Endothelial cell of umbilical vein (primary cell): ENCODE data around the gene CACNA1B. TPM values are rescaled to one million over a fixed set of nuclear protein-coding genes. Genes with fewer than 3 reads are reported as not detected.

Experiments
- BruUV-seq: library from RNA; stranded (reverse); fragments of 400-500 nt; replicated peaks from 2 replicates; lab custom pipeline; 2021; lab: Mats Ljungman, UMichigan
- CTCF ChIA-PET: fragments of 300-600, 350-600 bp; sonication (Branson Sonifier 250); formaldehyde crosslinking; loops from one replicate; lab custom pipeline; 2021; ENCODE audit warnings: antibody characterized with exemption, inconsistent platforms; lab: Charles Lee
- POLR2A ChIA-PET: fragments of 300-600, 350-600 bp; sonication (Branson Sonifier 250); formaldehyde crosslinking; loops from one replicate; lab custom pipeline; 2021; ENCODE audit warnings: antibody characterized with exemption, inconsistent platforms; lab: Charles Lee
- DNase-seq: peaks from one replicate; pipeline ENCODE4 v3.0.0-alpha.2; 2011; ENCODE audit warnings: low read depth, low spot score
- FAIRE-seq: peaks from 2 replicates; lab custom pipeline; 2011; peaks lifted over from hg19 to GRCh38; lab: Jason Lieb, UNC
- H2AFZ ChIP-seq: 2 replicates; pipeline ENCODE4 v1.6.0; 2012; ENCODE audit warnings: low read depth, low read length, control low read depth, inconsistent platforms
- H3K27ac ChIP-seq: 2 replicates; pipeline ENCODE4 v1.5.1; 2011; ENCODE audit warnings: low read depth, mild to moderate bottlenecking, control low read depth, low read length, moderate library complexity; ENCODE audit not compliant: insufficient read depth
- H3K27me3 ChIP-seq, 2 experiments: 2 replicates each; pipeline versions ENCODE4 v1.6.0 to v1.6.1; 2011; ENCODE audit warnings: low read length in 2 of 2, mixed read lengths in 1 of 2; ENCODE audit not compliant: control insufficient read depth in 2 of 2, insufficient read depth in 2 of 2
- H3K36me3 ChIP-seq, 2 experiments: 2 replicates in 1 of 2; 3 replicates in 1 of 2; pipeline ENCODE4 v1.5.1; 2011; ENCODE audit warnings: low read length in 2 of 2, mild to moderate bottlenecking in 1 of 2, moderate library complexity in 1 of 2; ENCODE audit not compliant: control insufficient read depth in 2 of 2, insufficient read depth in 2 of 2; ENCODE audit errors: extremely low read depth in 1 of 2
- H3K4me1 ChIP-seq: 3 replicates; pipeline ENCODE4 v1.5.1; 2011; ENCODE audit warnings: mild to moderate bottlenecking, low read length; ENCODE audit not compliant: control insufficient read depth, insufficient read depth; ENCODE audit errors: extremely low read depth
- H3K4me2 ChIP-seq: 2 replicates; pipeline ENCODE4 v1.6.1; 2011; ENCODE audit warnings: low read length, control low read depth, mixed read lengths; ENCODE audit not compliant: insufficient read depth
- H3K4me3 ChIP-seq, 3 experiments: fragments of 200-600 bp in 1 of 3; sonication (generic), shearing (Covaris generic) in 1 of 3; replicated peaks in 1 of 3; 2 replicates each; pipeline ENCODE4 v1.5.1; 2011 to 2016; ENCODE audit warnings: control low read depth in 3 of 3, low read length in 3 of 3, mild to moderate bottlenecking in 2 of 3, inconsistent platforms in 1 of 3, low read depth in 1 of 3, moderate library complexity in 1 of 3; ENCODE audit not compliant: insufficient read depth in 1 of 3
- H3K79me2 ChIP-seq: 2 replicates; pipeline ENCODE4 v1.6.0; 2012; ENCODE audit warnings: low read length, inconsistent platforms; ENCODE audit not compliant: control insufficient read depth, insufficient read depth
- H3K9ac ChIP-seq: replicated peaks from 2 replicates; pipeline ENCODE3; 2011; ENCODE audit warnings: low read length, control low read depth; ENCODE audit not compliant: insufficient read depth; ENCODE audit errors: extremely low read depth
- H3K9me1 ChIP-seq: replicated peaks from 3 replicates; pipeline ENCODE4 v1.6.0; 2011; ENCODE audit warnings: mild to moderate bottlenecking, low read length; ENCODE audit not compliant: control insufficient read depth, insufficient read depth; ENCODE audit errors: extremely low read depth
- H3K9me3 ChIP-seq: replicated peaks from 2 replicates; pipeline ENCODE4 v1.5.1; 2012; ENCODE audit warnings: low read length, inconsistent platforms; ENCODE audit not compliant: control insufficient read depth, insufficient read depth
- H4K20me1 ChIP-seq: replicated peaks from 2 replicates; pipeline ENCODE3; 2011; ENCODE audit warnings: mild to moderate bottlenecking, low read length; ENCODE audit not compliant: control insufficient read depth, insufficient read depth; ENCODE audit errors: extremely low read depth
- EZH2 ChIP-seq: IDR thresholded peaks from 2 replicates; pipeline ENCODE4 v1.6.1; 2012; ENCODE audit warnings: borderline replicate concordance, low read depth, mild to moderate bottlenecking, moderate library complexity, low read length, inconsistent platforms; ENCODE audit not compliant: severe bottlenecking
- FOS ChIP-seq: IDR thresholded peaks from 2 replicates; pipeline ENCODE4 v1.6.1; 2011; ENCODE audit warnings: mild to moderate bottlenecking, low read length, moderate library complexity, borderline replicate concordance; ENCODE audit not compliant: insufficient read depth
- GATA2 ChIP-seq: IDR thresholded peaks from 2 replicates; pipeline ENCODE4 v1.7.0; 2011; ENCODE audit warnings: low read depth, mild to moderate bottlenecking, moderate library complexity, mixed read lengths, low read length; ENCODE audit not compliant: insufficient read length, insufficient read depth
- JUN ChIP-seq: IDR thresholded peaks from 2 replicates; pipeline ENCODE4 v1.6.1; 2011; ENCODE audit warnings: borderline replicate concordance, low read depth; ENCODE audit not compliant: insufficient read length, insufficient read depth
- MAX ChIP-seq: IDR thresholded peaks from 2 replicates; pipeline ENCODE4 v1.6.1; 2011; ENCODE audit not compliant: insufficient read depth, insufficient read length
- MYC ChIP-seq: IDR thresholded peaks from one replicate; pipeline ENCODE4 v1.6.1; 2011; ENCODE audit warnings: mild to moderate bottlenecking, low read depth, low read length
- POLR2A ChIP-seq: IDR thresholded peaks from 2 replicates; pipeline ENCODE4 v1.6.1; 2012; ENCODE audit warnings: low read depth, mild to moderate bottlenecking, control low read depth, low read length
- POLR2AphosphoS5 ChIP-seq: IDR thresholded peaks from 2 replicates; pipeline ENCODE4 v1.6.1; 2012; ENCODE audit warnings: low read depth, mild to moderate bottlenecking, control low read depth, low read length, moderate library complexity; ENCODE audit not compliant: insufficient read depth
- dilution Hi-C: fragments of 300-500 bp; cut with MboI; formaldehyde crosslinking; loops from one replicate; pipeline ENCODE4 v1.15.0; 2019; ENCODE audit warnings: low sequenced_read_pairs; ENCODE audit not compliant: extremely low pct_ligation_motif_present
- intact Hi-C: fragments of 100-400 bp; cut with micrococcal nuclease; formaldehyde crosslinking; loops from one replicate; pipeline ENCODE4 v1.10.0; 2022
- polyA plus RNA-seq, 4 experiments: library from polyadenylated mRNA; depleted of rRNA in 3 of 4; stranded (reverse) in 3 of 4; unstranded in 1 of 4; fragments of >200 nt; gene quantifications; 2 replicates each; pipeline versions ENCODE4 v1.2.1 to v1.2.3, GENCODE V29; 2011 to 2012; ENCODE audit warnings: missing spikeins in 1 of 4
- total RNA-seq: library from RNA; stranded (reverse); gene quantifications from 2 replicates; pipeline ENCODE4 v1.2.3, GENCODE V29; 2021
- TF ChIP-seq, protein P1 (sequence below), 2 donors: IDR thresholded peaks; 1 replicate in 1 of 2; 2 replicates in 1 of 2; pipeline ENCODE4 v1.5.1; 2011; ENCODE audit warnings: low read length in 2 of 2, mild to moderate bottlenecking in 2 of 2, moderate library complexity in 2 of 2, control low read depth in 1 of 2, inconsistent platforms in 1 of 2, low read depth in 1 of 2; ENCODE audit not compliant: insufficient read depth in 1 of 2; ENCODE audit errors: extremely low read depth in 1 of 2

CACNA1B gene
- total and polyA plus RNA-seq, 2 donors (not counting 3 experiments of a cell fraction or from before 2014, with no cell fraction given): 0.11 to 0.41 TPM

DNA sequence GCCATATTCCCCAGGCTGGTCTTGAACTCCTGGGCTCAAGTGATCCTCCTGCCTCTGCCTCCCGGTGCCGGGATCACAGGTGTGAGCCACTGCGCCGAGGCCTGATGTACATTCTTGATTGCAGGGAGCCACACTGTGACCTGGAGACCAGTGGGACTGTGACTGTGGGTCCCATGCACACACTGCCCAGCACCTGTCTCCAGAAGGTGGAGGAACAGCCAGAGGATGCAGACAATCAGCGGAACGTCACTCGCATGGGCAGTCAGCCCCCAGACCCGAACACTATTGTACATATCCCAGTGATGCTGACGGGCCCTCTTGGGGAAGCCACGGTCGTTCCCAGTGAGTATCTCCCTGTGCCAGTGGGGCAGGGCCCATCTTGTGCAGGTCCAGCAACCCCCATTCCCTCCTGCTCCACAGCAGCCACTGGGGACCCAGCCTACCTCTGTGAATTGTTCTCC lies 147.3 kb downstream of the CACNA1B start:
- DNase-seq (no peak), FAIRE-seq (no peak)
- Histone ChIP-seq H3K36me3 (no peaks in the 10 kb centered on the region), H3K4me1 (no peaks in the 10 kb centered on the region), H3K27ac (no peak overlapping the region), H2AFZ (no peak overlapping the region), H3K27me3 (peaks cover 10 to 12% of the 10 kb centered on the region in 2 experiments), H3K4me3 (no peak overlapping the region), H3K79me2 (no peaks in the 10 kb centered on the region), H4K20me1 (no peaks in the 10 kb centered on the region), H3K9ac (no peak overlapping the region), H3K4me2 (no peak overlapping the region), H3K9me3 (no peaks in the 10 kb centered on the region), H3K9me1 (no peaks in the 10 kb centered on the region)
- TF ChIP-seq POLR2AphosphoS5 (no peak), MYC (no peak), MAX (no peak), POLR2A (no peak), FOS (no peak), GATA2 (no peak), EZH2 (no peak), JUN (no peak)
- TF ChIP-seq, protein P1, sequence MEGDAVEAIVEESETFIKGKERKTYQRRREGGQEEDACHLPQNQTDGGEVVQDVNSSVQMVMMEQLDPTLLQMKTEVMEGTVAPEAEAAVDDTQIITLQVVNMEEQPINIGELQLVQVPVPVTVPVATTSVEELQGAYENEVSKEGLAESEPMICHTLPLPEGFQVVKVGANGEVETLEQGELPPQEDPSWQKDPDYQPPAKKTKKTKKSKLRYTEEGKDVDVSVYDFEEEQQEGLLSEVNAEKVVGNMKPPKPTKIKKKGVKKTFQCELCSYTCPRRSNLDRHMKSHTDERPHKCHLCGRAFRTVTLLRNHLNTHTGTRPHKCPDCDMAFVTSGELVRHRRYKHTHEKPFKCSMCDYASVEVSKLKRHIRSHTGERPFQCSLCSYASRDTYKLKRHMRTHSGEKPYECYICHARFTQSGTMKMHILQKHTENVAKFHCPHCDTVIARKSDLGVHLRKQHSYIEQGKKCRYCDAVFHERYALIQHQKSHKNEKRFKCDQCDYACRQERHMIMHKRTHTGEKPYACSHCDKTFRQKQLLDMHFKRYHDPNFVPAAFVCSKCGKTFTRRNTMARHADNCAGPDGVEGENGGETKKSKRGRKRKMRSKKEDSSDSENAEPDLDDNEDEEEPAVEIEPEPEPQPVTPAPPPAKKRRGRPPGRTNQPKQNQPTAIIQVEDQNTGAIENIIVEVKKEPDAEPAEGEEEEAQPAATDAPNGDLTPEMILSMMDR (IDR thresholded peaks at IDR 0.05; ENCODE audit: extremely low read depth in 1 of 2, insufficient read depth in 1 of 2, low read depth in 1 of 2, low read length in 2 of 2): no peak
- ChIA-PET POLR2A (no interaction called here), CTCF (no interaction called here)
- dilution Hi-C loops: no loop called here
- intact Hi-C loops: no loop called here
- BruUV-seq: no TSS peak
